MM.1S (cell line): ENCODE measurements around the gene STAG3.

ENCODE experiments used
- DNase-seq: peaks from one replicate; pipeline ENCODE4 v3.0.0-alpha.2; 2015
- H2AFZ ChIP-seq: fragments of 300-600 bp; sonication (generic); 2 replicates; pipeline ENCODE4 v1.6.0; 2016; ENCODE audit warnings: antibody characterized with exemption, low read length
- H3F3A ChIP-seq: fragments of 300-600 bp; sonication (generic); 2 replicates; pipeline ENCODE4 v1.6.1; 2016; ENCODE audit warnings: mild to moderate bottlenecking, antibody characterized with exemption, low read length, moderate library complexity, mixed read lengths; ENCODE audit not compliant: insufficient read depth
- H3K27ac ChIP-seq: fragments of 300-600 bp; sonication (generic); 2 replicates; pipeline ENCODE4 v1.5.1; 2016; ENCODE audit warnings: mild to moderate bottlenecking, low read length
- H3K27me3 ChIP-seq: fragments of 300-600 bp; sonication (generic); replicated peaks from 2 replicates; pipeline ENCODE4 v1.6.0; 2016; ENCODE audit warnings: low read length; ENCODE audit not compliant: insufficient read depth
- H3K36me3 ChIP-seq: fragments of 300-600 bp; sonication (generic); replicated peaks from 2 replicates; pipeline ENCODE4 v1.6.1; 2016; ENCODE audit warnings: mild to moderate bottlenecking, low read length, mixed read lengths; ENCODE audit not compliant: insufficient read depth
- H3K4me1 ChIP-seq: fragments of 300-600 bp; sonication (generic); 2 replicates; pipeline ENCODE4 v1.6.1; 2016; ENCODE audit warnings: low read length, mixed read lengths
- H3K4me2 ChIP-seq: fragments of 300-600 bp; sonication (generic); 2 replicates; pipeline ENCODE4 v1.6.0; 2016; ENCODE audit warnings: low read depth, low read length
- H3K4me3 ChIP-seq: fragments of 300-600 bp; sonication (generic); 2 replicates; pipeline ENCODE4 v1.5.1; 2016; ENCODE audit warnings: low read length, mixed read lengths
- H3K79me2 ChIP-seq: fragments of 300-600 bp; sonication (generic); 2 replicates; pipeline ENCODE4 v1.6.1; 2016; ENCODE audit warnings: mixed run types, low read length, mixed read lengths
- H3K9ac ChIP-seq: fragments of 300-600 bp; sonication (generic); 2 replicates; pipeline ENCODE4 v1.6.1; 2016; ENCODE audit warnings: low read length, mixed read lengths
- H3K9me2 ChIP-seq: fragments of 300-600 bp; sonication (generic); replicated peaks from 2 replicates; pipeline ENCODE4 v1.6.1; 2016; ENCODE audit warnings: mild to moderate bottlenecking, low read length, mixed read lengths; ENCODE audit not compliant: insufficient read depth
- H3K9me3 ChIP-seq: fragments of 300-600 bp; sonication (generic); replicated peaks from 2 replicates; pipeline ENCODE4 v1.6.1; 2016; ENCODE audit warnings: mild to moderate bottlenecking, low read length, mixed read lengths; ENCODE audit not compliant: insufficient read depth
- H4K20me1 ChIP-seq: fragments of 300-600 bp; sonication (generic); 2 replicates; pipeline ENCODE4 v1.6.1; 2016; ENCODE audit warnings: mild to moderate bottlenecking, low read length, moderate library complexity, mixed read lengths; ENCODE audit not compliant: insufficient read depth
- EZH2 ChIP-seq: fragments of 300-600 bp; sonication (generic); optimal IDR thresholded peaks from 2 replicates; pipeline ENCODE3; 2017; ENCODE audit warnings: low read depth, mild to moderate bottlenecking, antibody characterized with exemption, low read length, mixed read lengths
- EZH2phosphoT487 ChIP-seq: fragments of 300-600 bp; sonication (generic); IDR thresholded peaks from 2 replicates; pipeline ENCODE4 v1.6.1; 2018; ENCODE audit warnings: antibody characterized with exemption, low read length
- TF ChIP-seq, protein P1 (sequence below): fragments of 300-600 bp; sonication (generic); IDR thresholded peaks from 2 replicates; pipeline ENCODE4 v1.5.1; 2016; ENCODE audit warnings: antibody characterized with exemption, low read length, mixed read lengths

Gene STAG3

DNA sequence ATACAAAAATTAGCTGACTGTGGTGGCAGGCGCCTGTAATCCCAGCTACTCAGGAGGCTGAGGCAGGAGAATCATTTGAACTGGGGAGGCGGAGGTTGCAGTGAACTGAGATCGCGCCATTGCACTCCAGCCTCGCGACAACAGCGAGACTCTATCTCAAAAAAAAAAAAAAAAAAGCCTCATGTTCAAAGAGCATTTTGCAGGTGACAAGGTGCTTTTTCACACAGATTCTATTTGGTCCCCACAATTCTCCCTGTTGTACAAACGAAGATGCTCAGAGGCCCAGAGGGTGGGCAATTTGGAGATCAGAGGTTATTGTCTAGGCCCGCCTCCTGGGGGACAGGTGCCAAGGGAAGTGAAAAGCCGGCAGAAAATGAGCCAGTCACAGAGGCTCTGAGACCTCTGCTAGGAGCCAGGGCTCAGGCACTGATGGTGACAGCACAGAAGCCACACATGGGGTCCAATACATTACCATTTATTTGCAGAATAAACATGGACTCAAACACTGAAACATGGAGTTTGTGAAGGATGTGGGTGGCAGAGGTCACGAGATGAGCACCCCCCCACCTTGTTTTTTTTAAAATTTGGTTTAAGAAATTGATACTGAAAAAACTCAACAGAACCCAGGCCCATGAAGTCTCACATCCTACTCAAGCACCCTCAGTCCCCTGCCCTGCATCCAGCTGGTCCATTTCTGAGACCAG is 8.4 kb upstream of the STAG3 start:
- TF ChIP-seq EZH2phosphoT487, result no peak
- TF ChIP-seq, protein P1, sequence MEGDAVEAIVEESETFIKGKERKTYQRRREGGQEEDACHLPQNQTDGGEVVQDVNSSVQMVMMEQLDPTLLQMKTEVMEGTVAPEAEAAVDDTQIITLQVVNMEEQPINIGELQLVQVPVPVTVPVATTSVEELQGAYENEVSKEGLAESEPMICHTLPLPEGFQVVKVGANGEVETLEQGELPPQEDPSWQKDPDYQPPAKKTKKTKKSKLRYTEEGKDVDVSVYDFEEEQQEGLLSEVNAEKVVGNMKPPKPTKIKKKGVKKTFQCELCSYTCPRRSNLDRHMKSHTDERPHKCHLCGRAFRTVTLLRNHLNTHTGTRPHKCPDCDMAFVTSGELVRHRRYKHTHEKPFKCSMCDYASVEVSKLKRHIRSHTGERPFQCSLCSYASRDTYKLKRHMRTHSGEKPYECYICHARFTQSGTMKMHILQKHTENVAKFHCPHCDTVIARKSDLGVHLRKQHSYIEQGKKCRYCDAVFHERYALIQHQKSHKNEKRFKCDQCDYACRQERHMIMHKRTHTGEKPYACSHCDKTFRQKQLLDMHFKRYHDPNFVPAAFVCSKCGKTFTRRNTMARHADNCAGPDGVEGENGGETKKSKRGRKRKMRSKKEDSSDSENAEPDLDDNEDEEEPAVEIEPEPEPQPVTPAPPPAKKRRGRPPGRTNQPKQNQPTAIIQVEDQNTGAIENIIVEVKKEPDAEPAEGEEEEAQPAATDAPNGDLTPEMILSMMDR, result no peak
- no peak for TF ChIP-seq EZH2
- no peak overlapping the region for H3K27ac ChIP-seq
- no peaks in the 10 kb centered on the region for H3F3A ChIP-seq
- no peak overlapping the region for H2AFZ ChIP-seq
- H3K4me3 ChIP-seq, result no peak overlapping the region
- no peak for DNase-seq
- no peaks in the 10 kb centered on the region for H4K20me1 ChIP-seq
- H3K79me2 ChIP-seq, result no peaks in the 10 kb centered on the region
- H3K9ac ChIP-seq, result no peak overlapping the region
- H3K9me3 ChIP-seq, result no peaks in the 10 kb centered on the region
- no peaks in the 10 kb centered on the region; the same call in 1 of the 2 replicates for H3K4me1 ChIP-seq
- H3K4me2 ChIP-seq, result no peak overlapping the region
- H3K36me3 ChIP-seq, result no peaks in the 10 kb centered on the region
- H3K9me2 ChIP-seq, result no peaks in the 10 kb centered on the region
- peaks cover 84% of the 10 kb centered on the region for H3K27me3 ChIP-seq

DNA sequence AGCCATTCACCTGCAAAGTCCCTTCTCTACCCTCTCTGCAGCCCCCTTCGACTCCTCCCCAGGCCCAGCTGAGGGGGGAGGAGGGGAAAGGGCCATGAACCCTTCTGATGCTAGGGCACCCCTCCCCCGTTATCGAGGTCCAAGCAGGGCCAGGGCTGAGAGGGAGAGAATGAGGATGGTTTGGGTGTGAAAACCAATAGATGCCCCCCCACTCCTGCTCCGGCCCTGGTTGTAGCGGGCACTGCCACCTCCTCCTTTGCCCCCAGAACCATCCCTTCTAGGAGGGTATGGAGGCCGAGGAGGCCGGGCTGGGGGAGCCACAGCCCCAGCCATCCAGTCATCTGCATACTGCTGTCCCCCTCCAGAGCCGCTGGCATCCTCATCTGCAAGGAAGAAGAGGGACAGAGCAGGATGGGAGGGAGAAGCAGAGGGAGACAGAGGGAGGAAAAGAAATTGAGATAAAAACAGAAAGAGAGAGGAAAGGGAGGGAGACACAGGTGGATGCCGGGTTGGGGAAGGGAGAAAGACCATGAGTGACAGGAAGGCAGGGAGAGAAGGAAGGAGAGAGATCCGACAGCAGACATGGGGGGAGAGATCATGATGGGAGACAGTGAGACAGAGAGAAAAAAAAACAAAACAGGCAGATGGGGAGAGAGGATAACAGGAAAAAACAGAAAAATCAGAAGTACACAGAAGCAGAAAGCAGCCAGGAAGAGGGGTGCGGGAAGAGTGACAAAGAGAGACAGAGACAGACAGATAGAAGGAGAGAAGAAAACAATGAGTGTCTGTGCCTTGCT is 7.4 kb upstream of the STAG3 start:
- Histone ChIP-seq H3K9ac (no peak overlapping the region), H3K9me2 (no peaks in the 10 kb centered on the region), H3K4me2 (no peak overlapping the region; the same call in 1 of the 2 replicates), H3K4me3 (no peak overlapping the region), H3K27ac (no peak overlapping the region), H3K27me3 (peaks cover 90% of the 10 kb centered on the region), H2AFZ (no peak overlapping the region), H3K36me3 (no peaks in the 10 kb centered on the region), H3F3A (no peaks in the 10 kb centered on the region), H3K79me2 (no peaks in the 10 kb centered on the region), H3K4me1 (no peaks in the 10 kb centered on the region; the same call in 1 of the 2 replicates), H3K9me3 (no peaks in the 10 kb centered on the region), H4K20me1 (no peaks in the 10 kb centered on the region)
- TF ChIP-seq EZH2, result no peak
- no peak for TF ChIP-seq EZH2phosphoT487
- TF ChIP-seq, protein P1, result no peak
- DNase-seq, result no peak

DNA sequence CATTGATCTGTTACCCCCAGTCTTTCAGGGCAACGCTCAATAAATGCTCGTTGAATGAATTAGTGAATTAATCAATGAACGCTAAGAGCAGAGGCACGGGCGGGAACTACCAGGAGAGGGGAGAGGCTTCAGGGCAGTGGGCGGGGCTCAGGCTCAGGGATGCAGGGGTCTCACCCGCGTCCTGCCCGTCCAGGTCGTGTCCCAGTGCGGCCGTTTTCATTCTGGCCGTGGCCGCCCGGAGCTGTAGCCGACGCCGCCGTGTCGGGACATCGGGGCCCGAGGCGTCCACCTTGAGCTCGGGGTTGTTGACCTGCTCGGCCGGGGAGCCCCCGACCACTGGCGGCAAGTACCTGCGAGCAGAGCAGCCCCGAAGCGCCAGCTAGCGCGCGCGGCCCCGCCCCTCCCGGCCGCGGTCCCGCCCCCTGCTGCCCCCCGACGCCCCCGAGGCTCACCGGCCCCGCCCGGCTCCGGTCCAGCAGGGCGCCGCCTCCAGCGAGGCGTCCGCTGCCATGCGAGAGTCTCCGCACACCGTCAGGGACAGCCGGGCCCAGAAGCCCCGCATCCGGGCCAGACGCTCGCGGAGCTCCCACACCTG is 6.5 kb upstream of the STAG3 start:
- Histone ChIP-seq H3K9ac (no peak overlapping the region), H3K36me3 (no peaks in the 10 kb centered on the region), H3K27ac (no peak overlapping the region), H3K79me2 (no peaks in the 10 kb centered on the region), H3K9me3 (no peaks in the 10 kb centered on the region), H3F3A (no peaks in the 10 kb centered on the region), H3K27me3 (peaks cover 88% of the 10 kb centered on the region), H3K4me1 (no peaks in the 10 kb centered on the region; the same call in 1 of the 2 replicates), H4K20me1 (no peaks in the 10 kb centered on the region), H3K4me2 (peak overlapping the region; percentile 81; the same call in 1 of the 2 replicates), H3K9me2 (no peaks in the 10 kb centered on the region), H2AFZ (no peak overlapping the region; the same call in 1 of the 2 replicates), H3K4me3 (peak overlapping the region; percentile 47; the same call in 1 of the 2 replicates)
- no peak for DNase-seq
- TF ChIP-seq, protein P1, result no peak
- TF ChIP-seq EZH2, result no peak
- no peak for TF ChIP-seq EZH2phosphoT487
